GM12878 (cell line): ENCODE measurements around the gene GRB10. TPM values are rescaled to one million over a fixed set of nuclear protein-coding genes. Genes with fewer than 3 reads are reported as not detected.

Source experiments
- ATAC-seq: fragments of 200-7000 bp; cut with Tn5 transposase; 3 replicates; pipeline ENCODE4 v1.9.1; 2020; ENCODE audit warnings: mild to moderate bottlenecking, moderate library complexity
- BruUV-seq: library from RNA; stranded (reverse); fragments of 400-500 nt; replicated peaks from 2 replicates; lab custom pipeline; 2021; lab: Mats Ljungman, UMichigan
- CTCF ChIA-PET: fragments of 300-600 bp; sonication (Branson Sonifier 250); formaldehyde crosslinking; extraction: SDS; loops from one replicate; lab custom pipeline; 2021; ENCODE audit warnings: inconsistent platforms; lab: Yijun Ruan, JAX
- POLR2A ChIA-PET: fragments of 350-600 bp; formaldehyde crosslinking; extraction: SDS; loops from one replicate; lab custom pipeline; 2021; ENCODE audit warnings: inconsistent platforms; lab: Charles Lee
- RAD21 ChIA-PET: fragments of 300-600 bp; sonication (Branson Sonifier 250); formaldehyde crosslinking; loops from one replicate; lab custom pipeline; 2023; ENCODE audit warnings: antibody characterized with exemption; ENCODE audit not compliant: unreplicated experiment; lab: Charles Lee
- SMC1A ChIA-PET: fragments of 300-600 bp; sonication (Branson Sonifier 250); formaldehyde crosslinking; loops from one replicate; lab custom pipeline; 2023; ENCODE audit not compliant: unreplicated experiment, uncharacterized antibody; lab: Charles Lee
- DNase-seq: peaks from one replicate; pipeline ENCODE4 v3.0.0-alpha.2; 2011; ENCODE audit warnings: low read depth, low spot score
- FAIRE-seq: peaks from 3 replicates; lab custom pipeline; 2011; peaks lifted over from hg19 to GRCh38; lab: Jason Lieb, UNC
- H2AFZ ChIP-seq: 2 replicates; pipeline ENCODE4 v1.6.0; 2011; ENCODE audit warnings: low read depth, low read length, control low read depth; ENCODE audit not compliant: control insufficient read depth
- H3K27ac ChIP-seq: 2 replicates; pipeline ENCODE4 v1.5.1; 2011; ENCODE audit warnings: control low read depth; ENCODE audit not compliant: control insufficient read depth, insufficient read depth
- H3K27me3 ChIP-seq, 2 experiments: replicated peaks in 1 of 2; 2 replicates each; pipeline versions ENCODE4 v1.6.0 to v1.6.1; 2011; ENCODE audit warnings: low read length in 1 of 2; ENCODE audit not compliant: control insufficient read depth in 2 of 2, insufficient read depth in 2 of 2
- H3K36me3 ChIP-seq, 2 experiments: 2 replicates each; pipeline ENCODE4 v1.5.1; 2011; ENCODE audit warnings: low read length in 1 of 2; ENCODE audit not compliant: control insufficient read depth in 2 of 2, insufficient read depth in 2 of 2
- H3K4me1 ChIP-seq: 2 replicates; pipeline ENCODE4 v1.6.1; 2011; ENCODE audit warnings: mild to moderate bottlenecking, low read length, moderate library complexity, mixed read lengths; ENCODE audit not compliant: control insufficient read depth, insufficient read depth
- H3K4me2 ChIP-seq: 2 replicates; pipeline ENCODE4 v1.6.0; 2011; ENCODE audit warnings: control low read depth; ENCODE audit not compliant: control insufficient read depth, insufficient read depth
- H3K4me3 ChIP-seq: fragments of 200-600 bp; sonication (generic); 2 replicates; pipeline ENCODE4 v1.5.1; 2016
- H3K79me2 ChIP-seq: 2 replicates; pipeline ENCODE4 v1.6.0; 2011; ENCODE audit warnings: low read length; ENCODE audit not compliant: control insufficient read depth, insufficient read depth
- H3K9ac ChIP-seq: 2 replicates; pipeline ENCODE4 v1.8.0; 2011; ENCODE audit warnings: low read length, control low read depth, mixed read lengths; ENCODE audit not compliant: control insufficient read depth, insufficient read depth
- H3K9me3 ChIP-seq: replicated peaks from 3 replicates; pipeline ENCODE4 v1.5.1; 2011; ENCODE audit warnings: mild to moderate bottlenecking, low read length; ENCODE audit not compliant: control insufficient read depth, insufficient read depth
- H4K20me1 ChIP-seq: 2 replicates; pipeline ENCODE4 v1.6.0; 2011; ENCODE audit not compliant: control insufficient read depth, insufficient read depth
- BCL11A ChIP-seq: IDR thresholded peaks from 2 replicates; pipeline ENCODE4 v1.6.1; 2011; ENCODE audit warnings: low read depth, low read length
- CBX3 ChIP-seq: fragments of 200-600 bp; sonication (generic); IDR thresholded peaks from 2 replicates; pipeline ENCODE4 v1.6.1; 2016; ENCODE audit warnings: low read depth, borderline replicate concordance
- IRF5 ChIP-seq: fragments of 450-650 bp; IDR thresholded peaks from 2 replicates; pipeline ENCODE4 v1.6.1; 2017; ENCODE audit warnings: borderline replicate concordance
- MXI1 ChIP-seq: fragments of 150-350 bp; IDR thresholded peaks from 2 replicates; pipeline ENCODE4 v1.6.1; 2011; ENCODE audit warnings: low read depth, mild to moderate bottlenecking, inconsistent platforms, low read length, improper control_type of control experiment
- NFYA ChIP-seq: IDR thresholded peaks from 2 replicates; pipeline ENCODE4 v1.6.1; 2011; ENCODE audit warnings: low read depth, mild to moderate bottlenecking, low read length, improper control_type of control experiment, borderline replicate concordance
- NR2C1 ChIP-seq: fragments of 450-650 bp; IDR thresholded peaks from 2 replicates; pipeline ENCODE4 v1.6.1; 2017; ENCODE audit warnings: antibody characterized with exemption, mild to moderate bottlenecking, moderate library complexity
- SIX5 ChIP-seq: IDR thresholded peaks from 2 replicates; pipeline ENCODE4 v1.6.1; 2011; ENCODE audit warnings: mild to moderate bottlenecking, low read depth, low read length, moderate library complexity; ENCODE audit not compliant: severe bottlenecking
- SMARCA5 ChIP-seq: fragments of 450-650 bp; IDR thresholded peaks from 2 replicates; pipeline ENCODE4 v1.6.1; 2017; ENCODE audit warnings: mild to moderate bottlenecking
- TCF12 ChIP-seq: IDR thresholded peaks from 2 replicates; pipeline ENCODE4 v1.6.1; 2011; ENCODE audit warnings: low read depth, mild to moderate bottlenecking, low read length
- USF2 ChIP-seq: IDR thresholded peaks from 2 replicates; pipeline ENCODE4 v1.6.1; 2011; ENCODE audit warnings: low read depth, low read length, improper control_type of control experiment, borderline replicate concordance
- WGBS: methylation state at CpG from one replicate; pipeline ENCODE4 v1.1.6; 2016; ENCODE audit warnings: low lambda C conversion rate; ENCODE audit not compliant: insufficient replicate concordance, insufficient coverage; ENCODE audit errors: missing lambda C conversion rate; 5-methylcytosine and 5-hydroxymethylcytosine counted together
- in situ Hi-C: fragments of 300-500 bp; cut with MboI; formaldehyde crosslinking; loops from 9 replicates; pipeline ENCODE4 v1.14.3; 2018; ENCODE audit warnings: mixed read lengths
- intact Hi-C: fragments of 100-400 bp; cut with micrococcal nuclease; formaldehyde crosslinking; loops from one replicate; pipeline ENCODE4 v1.14.2; 2022; ENCODE audit not compliant: unreplicated experiment
- polyA plus RNA-seq, 11 experiments: library from polyadenylated mRNA; depleted of rRNA in 4 of 11; unstranded in 6 of 11; stranded (reverse) in 5 of 11; fragments of >200 nt; fragmentation: Nextera tagmentation in 4 of 11; fragmentation: Illumina TruSeq in 1 of 11; extraction: Ambion mirVana in 4 of 11; extraction: Trizol in 1 of 11; gene quantifications; 1 replicate in 1 of 11; 2 replicates in 10 of 11; pipeline versions ENCODE4 v1.2.1 to v1.2.3, GENCODE V29; 2011 to 2016; ENCODE audit warnings: inconsistent platforms in 2 of 11, missing spikeins in 2 of 11, low read depth in 1 of 11
- total RNA-seq, 4 experiments: library from RNA; depleted of rRNA in 3 of 4; stranded (reverse); fragments of >200 nt in 3 of 4; fragmentation: Illumina TruSeq in 1 of 4; extraction: Trizol in 1 of 4; gene quantifications; 2 replicates each; pipeline versions ENCODE4 v1.2.1 to v1.2.3, GENCODE V29; 2013 to 2021
- TF ChIP-seq, protein P1 (sequence below): IDR thresholded peaks from 2 replicates; pipeline ENCODE4 v1.6.1; 2012; ENCODE audit warnings: low read depth, low read length, improper control_type of control experiment
- TF ChIP-seq, protein P2 (sequence below): IDR thresholded peaks from 2 replicates; pipeline ENCODE4 v1.6.1; 2012; ENCODE audit warnings: improper control_type of control experiment, low read depth, low read length; ENCODE audit not compliant: insufficient replicate concordance

GRB10 gene
- total and polyA plus RNA-seq, 10 of the 15 experiments (the other 5 are each of a cell fraction or from before 2014, with no cell fraction given) = 0.04 to 0.33 TPM; not detected in 8

GRCh38 chr7:50657912-50658311, 124.8 kb downstream of the GRB10 start:
- POLR2A ChIA-PET = no interaction called here
- Histone ChIP-seq H3K27ac (no peak overlapping the region), H3K79me2 (no peaks in the 10 kb centered on the region), H3K9ac (no peak overlapping the region), H4K20me1 (no peaks in the 10 kb centered on the region), H2AFZ (no peak overlapping the region), H3K4me1 (peaks cover 28% of the 10 kb centered on the region), H3K36me3 (no peaks in the 10 kb centered on the region), H3K27me3 (peaks cover 0 to 4% of the 10 kb centered on the region in 2 experiments; a peak in 1 of 4 replicates), H3K4me2 (no peak overlapping the region), H3K4me3 (no peak overlapping the region), H3K9me3 (no peaks in the 10 kb centered on the region; the same call in 2 of the 3 replicates)
- DNase-seq = no peak
- RAD21 ChIA-PET = no interaction called here
- FAIRE-seq = no peak
- SMC1A ChIA-PET = no interaction called here
- in situ Hi-C loops = no loop called here
- BruUV-seq = no TSS peak
- ATAC-seq = no peak
- CTCF ChIA-PET = no interaction called here
- WGBS = 66% methylated on average over 7 of the region's 7 CpGs
- intact Hi-C loops = no loop called here
- no peak for TF ChIP-seq MXI1
- TF ChIP-seq TCF12 = no peak
- no peak for TF ChIP-seq USF2
- no peak for TF ChIP-seq NFYA
- no peak for TF ChIP-seq BCL11A
- TF ChIP-seq SIX5 = no peak
- TF ChIP-seq SMARCA5 = no peak
- no peak for TF ChIP-seq NR2C1
- TF ChIP-seq, protein P1, sequence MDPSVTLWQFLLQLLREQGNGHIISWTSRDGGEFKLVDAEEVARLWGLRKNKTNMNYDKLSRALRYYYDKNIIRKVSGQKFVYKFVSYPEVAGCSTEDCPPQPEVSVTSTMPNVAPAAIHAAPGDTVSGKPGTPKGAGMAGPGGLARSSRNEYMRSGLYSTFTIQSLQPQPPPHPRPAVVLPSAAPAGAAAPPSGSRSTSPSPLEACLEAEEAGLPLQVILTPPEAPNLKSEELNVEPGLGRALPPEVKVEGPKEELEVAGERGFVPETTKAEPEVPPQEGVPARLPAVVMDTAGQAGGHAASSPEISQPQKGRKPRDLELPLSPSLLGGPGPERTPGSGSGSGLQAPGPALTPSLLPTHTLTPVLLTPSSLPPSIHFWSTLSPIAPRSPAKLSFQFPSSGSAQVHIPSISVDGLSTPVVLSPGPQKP = no peak
- no peak for TF ChIP-seq CBX3
- TF ChIP-seq, protein P2, sequence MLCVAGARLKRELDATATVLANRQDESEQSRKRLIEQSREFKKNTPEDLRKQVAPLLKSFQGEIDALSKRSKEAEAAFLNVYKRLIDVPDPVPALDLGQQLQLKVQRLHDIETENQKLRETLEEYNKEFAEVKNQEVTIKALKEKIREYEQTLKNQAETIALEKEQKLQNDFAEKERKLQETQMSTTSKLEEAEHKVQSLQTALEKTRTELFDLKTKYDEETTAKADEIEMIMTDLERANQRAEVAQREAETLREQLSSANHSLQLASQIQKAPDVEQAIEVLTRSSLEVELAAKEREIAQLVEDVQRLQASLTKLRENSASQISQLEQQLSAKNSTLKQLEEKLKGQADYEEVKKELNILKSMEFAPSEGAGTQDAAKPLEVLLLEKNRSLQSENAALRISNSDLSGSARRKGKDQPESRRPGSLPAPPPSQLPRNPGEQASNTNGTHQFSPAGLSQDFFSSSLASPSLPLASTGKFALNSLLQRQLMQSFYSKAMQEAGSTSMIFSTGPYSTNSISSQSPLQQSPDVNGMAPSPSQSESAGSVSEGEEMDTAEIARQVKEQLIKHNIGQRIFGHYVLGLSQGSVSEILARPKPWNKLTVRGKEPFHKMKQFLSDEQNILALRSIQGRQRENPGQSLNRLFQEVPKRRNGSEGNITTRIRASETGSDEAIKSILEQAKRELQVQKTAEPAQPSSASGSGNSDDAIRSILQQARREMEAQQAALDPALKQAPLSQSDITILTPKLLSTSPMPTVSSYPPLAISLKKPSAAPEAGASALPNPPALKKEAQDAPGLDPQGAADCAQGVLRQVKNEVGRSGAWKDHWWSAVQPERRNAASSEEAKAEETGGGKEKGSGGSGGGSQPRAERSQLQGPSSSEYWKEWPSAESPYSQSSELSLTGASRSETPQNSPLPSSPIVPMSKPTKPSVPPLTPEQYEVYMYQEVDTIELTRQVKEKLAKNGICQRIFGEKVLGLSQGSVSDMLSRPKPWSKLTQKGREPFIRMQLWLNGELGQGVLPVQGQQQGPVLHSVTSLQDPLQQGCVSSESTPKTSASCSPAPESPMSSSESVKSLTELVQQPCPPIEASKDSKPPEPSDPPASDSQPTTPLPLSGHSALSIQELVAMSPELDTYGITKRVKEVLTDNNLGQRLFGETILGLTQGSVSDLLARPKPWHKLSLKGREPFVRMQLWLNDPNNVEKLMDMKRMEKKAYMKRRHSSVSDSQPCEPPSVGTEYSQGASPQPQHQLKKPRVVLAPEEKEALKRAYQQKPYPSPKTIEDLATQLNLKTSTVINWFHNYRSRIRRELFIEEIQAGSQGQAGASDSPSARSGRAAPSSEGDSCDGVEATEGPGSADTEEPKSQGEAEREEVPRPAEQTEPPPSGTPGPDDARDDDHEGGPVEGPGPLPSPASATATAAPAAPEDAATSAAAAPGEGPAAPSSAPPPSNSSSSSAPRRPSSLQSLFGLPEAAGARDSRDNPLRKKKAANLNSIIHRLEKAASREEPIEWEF = no peak
- no peak for TF ChIP-seq IRF5
